Activated T-helper 17 cell treated with anti-CD3 and anti-CD28 coated beads, Interleukin-2, amount 50 U/mL, for 72 hours (primary cell): ENCODE measurements around the gene PRDX2. TPM values are rescaled to one million over a fixed set of nuclear protein-coding genes. Genes with fewer than 3 reads are reported as not detected.

Experiments used
- total RNA-seq, 2 donors: library from RNA; stranded (reverse); gene quantifications; one replicate each; pipeline ENCODE4 v1.2.3, GENCODE V29; 2022

Gene PRDX2
- total RNA-seq, 2 donors from 2014 or later = 307 to 415 TPM

Other genes starting within 250 kb of the PRDX2 start
- gene ZNF490, start 191.0 kb downstream of the PRDX2 start, total RNA-seq = 10 to 100 TPM in 1 of 2 donors, 1 to 10 TPM in 1; 7.3 to 11.1 TPM
- gene ZNF791, start 190.9 kb downstream of the PRDX2 start, total RNA-seq = 10 to 100 TPM; 16.7 to 19.0 TPM
- gene MAN2B1, start 135.1 kb downstream of the PRDX2 start, total RNA-seq = 100 to 1,000 TPM; 199 to 247 TPM
- 10 to 100 TPM; 17.7 to 30.4 TPM for gene WDR83, start 135.0 kb downstream of the PRDX2 start, total RNA-seq
- 100 to 1,000 TPM; 125 to 167 TPM for gene DHPS, start 119.9 kb downstream of the PRDX2 start, total RNA-seq
- not detected for gene GNG14, start 113.8 kb downstream of the PRDX2 start, total RNA-seq
- 1 to 10 TPM; 4.7 to 9.9 TPM for gene FBXW9, start 105.2 kb downstream of the PRDX2 start, total RNA-seq
- gene TNPO2, start 77.9 kb downstream of the PRDX2 start, total RNA-seq = 100 to 1,000 TPM in 1 of 2 donors, 10 to 100 TPM in 1; 71.9 to 106 TPM
- 100 to 1,000 TPM; 135 to 172 TPM for gene TRIR, start 67.1 kb downstream of the PRDX2 start, total RNA-seq
- gene GET3, start 64.3 kb downstream of the PRDX2 start, total RNA-seq = 10 to 100 TPM; 37.7 to 66.6 TPM
- gene BEST2, start 50.0 kb downstream of the PRDX2 start, total RNA-seq = not detected
- 10 to 100 TPM; 22.5 to 44.4 TPM for gene HOOK2, start 26.2 kb downstream of the PRDX2 start, total RNA-seq
- gene JUNB, start 10.3 kb downstream of the PRDX2 start, total RNA-seq = 100 to 1,000 TPM; 328 to 586 TPM
- 10 to 100 TPM; 25.5 to 32.7 TPM for gene THSD8, start 269 bp upstream of the PRDX2 start, total RNA-seq
- 10 to 100 TPM; 30.1 to 53.5 TPM for gene RNASEH2A, start 4.8 kb upstream of the PRDX2 start, total RNA-seq
- not detected for gene RTBDN, start 32.8 kb upstream of the PRDX2 start, total RNA-seq
- gene MAST1, start 36.7 kb upstream of the PRDX2 start, total RNA-seq = 1 to 10 TPM; 2.4 to 2.6 TPM
- 10 to 100 TPM; 32.5 to 34.2 TPM for gene DNASE2, start 79.6 kb upstream of the PRDX2 start, total RNA-seq
- under 1 TPM in 1 of 2 donors, not detected in 1; 0.61 TPM for gene KLF1, start 85.4 kb upstream of the PRDX2 start, total RNA-seq
- 10 to 100 TPM; 25.8 to 48.4 TPM for gene GCDH, start 89.4 kb upstream of the PRDX2 start, total RNA-seq
- gene SYCE2, start 117.5 kb upstream of the PRDX2 start, total RNA-seq = 1 to 10 TPM; 1.6 to 6.2 TPM
- 100 to 1,000 TPM in 1 of 2 donors, 10 to 100 TPM in 1; 87.9 to 130 TPM for gene FARSA, start 131.9 kb upstream of the PRDX2 start, total RNA-seq
- gene CALR, start 136.8 kb upstream of the PRDX2 start, total RNA-seq = 100 to 1,000 TPM; 502 to 770 TPM
- 100 to 1,000 TPM; 129 to 156 TPM for gene RAD23A, start 144.1 kb upstream of the PRDX2 start, total RNA-seq
- 10 to 100 TPM; 17.0 to 27.9 TPM for gene GADD45GIP1, start 155.4 kb upstream of the PRDX2 start, total RNA-seq
- gene DAND5, start 167.8 kb upstream of the PRDX2 start, total RNA-seq = under 1 TPM; 0.30 to 0.40 TPM
- 1 to 10 TPM in 1 of 2 donors, under 1 TPM in 1; 0.43 to 1.1 TPM for gene NFIX, start 193.7 kb upstream of the PRDX2 start, total RNA-seq